Fibroblast of mammary gland (primary cell): ENCODE data around the gene ZNF184.

Source experiments
- DNase-seq: peaks from one replicate; pipeline ENCODE4 v3.0.0-alpha.2; 2010; ENCODE audit warnings: low read depth
- H3K4me3 ChIP-seq: 2 replicates; pipeline ENCODE4 v1.5.1; 2011; ENCODE audit warnings: low read depth, mild to moderate bottlenecking, low read length, moderate library complexity; ENCODE audit not compliant: control insufficient read depth
- CTCF ChIP-seq: conservative IDR thresholded peaks from 2 replicates; pipeline ENCODE4 v1.5.1; 2011; ENCODE audit warnings: low read depth, low read length, inconsistent platforms; ENCODE audit not compliant: control insufficient read depth, insufficient read depth

ZNF184 gene

DNA sequence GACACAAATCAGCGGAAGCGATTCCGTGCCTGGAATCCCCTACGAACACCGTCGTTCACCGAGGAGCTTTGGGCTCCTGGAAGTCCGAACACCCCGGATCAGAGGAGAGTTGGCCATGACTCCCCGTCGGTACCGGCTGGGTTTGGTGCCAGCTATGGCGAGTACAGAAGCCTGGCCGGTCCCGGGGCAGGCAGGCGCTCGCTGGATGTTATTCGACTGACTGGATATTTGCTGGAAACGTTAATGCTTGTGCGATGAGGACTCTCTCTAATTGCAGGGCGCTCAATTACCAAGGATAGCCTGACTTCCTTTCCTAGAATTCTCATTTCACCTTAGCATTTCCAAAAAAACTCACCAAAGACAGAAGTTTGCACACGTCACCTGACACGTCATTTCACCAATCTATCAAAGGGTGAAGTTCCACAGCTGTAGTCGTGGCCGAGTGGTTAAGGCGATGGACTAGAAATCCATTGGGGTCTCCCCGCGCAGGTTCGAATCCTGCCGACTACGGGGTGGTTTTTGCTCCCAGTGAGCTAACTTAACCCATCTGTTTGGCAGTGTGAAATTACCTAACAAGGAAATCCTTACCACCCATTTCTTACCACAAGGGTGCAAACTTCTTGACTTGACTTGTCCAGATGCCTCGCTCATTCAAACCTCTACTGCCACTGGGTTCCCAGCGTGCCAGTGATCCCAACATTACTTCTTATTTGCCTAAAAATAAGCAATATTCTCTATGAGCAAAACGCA is 22.7 kb upstream of the ZNF184 start:
- TF ChIP-seq CTCF, result peak; percentile 28
- H3K4me3 ChIP-seq, result peak overlapping the region; percentile 69
- peak; percentile 90 for DNase-seq

DNA sequence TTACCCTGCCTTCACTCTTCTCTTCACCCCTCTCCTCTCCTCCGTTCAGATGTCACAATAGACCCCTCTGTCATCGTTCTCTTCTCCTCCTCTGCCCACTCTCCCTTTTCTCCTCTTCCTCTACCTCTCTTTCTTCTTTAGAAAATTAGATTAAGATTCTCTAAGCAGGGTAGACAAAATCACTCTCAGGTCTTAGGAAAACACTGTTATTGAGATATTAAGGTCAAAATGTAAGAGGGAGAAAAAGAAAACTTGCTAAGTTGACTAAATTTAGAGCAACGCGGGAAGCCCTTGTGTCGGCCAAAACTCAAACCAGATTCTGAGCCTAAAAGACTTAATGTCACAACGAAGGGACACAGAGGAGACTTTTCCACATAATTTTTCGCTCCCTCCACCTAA is 22.1 kb upstream of the ZNF184 start:
- TF ChIP-seq CTCF, result no peak
- peak overlapping the region; percentile 69 for H3K4me3 ChIP-seq
- DNase-seq, result no peak

DNA sequence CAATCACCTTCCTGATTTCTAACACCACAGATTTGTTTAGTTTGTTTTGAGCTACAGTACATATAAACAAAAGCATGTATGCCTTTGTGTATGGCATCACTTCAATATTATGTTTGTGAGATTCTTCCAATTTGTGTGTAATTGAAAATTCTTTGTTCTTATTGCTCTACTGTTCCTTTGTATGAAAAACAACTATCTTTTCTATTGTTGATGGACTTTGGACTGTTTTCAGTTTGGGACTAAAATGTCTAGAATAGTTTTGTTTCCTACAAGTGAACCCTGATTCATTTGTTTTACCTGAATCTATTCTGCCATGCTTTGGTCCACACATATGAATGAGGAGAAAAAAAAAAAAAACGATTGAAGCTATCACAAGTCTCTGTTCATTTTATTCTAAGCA is 21.2 kb upstream of the ZNF184 start:
- no peak for TF ChIP-seq CTCF

GRCh38 chr6:27492631-27493190 is 19.8 kb upstream of the ZNF184 start:
- no peak for TF ChIP-seq CTCF
- no peak overlapping the region for H3K4me3 ChIP-seq
- DNase-seq, result no peak

More for the DNA sequence above, 21.2 kb upstream of the ZNF184 start:
- DNase-seq, result no peak
- no peak overlapping the region for H3K4me3 ChIP-seq

DNA sequence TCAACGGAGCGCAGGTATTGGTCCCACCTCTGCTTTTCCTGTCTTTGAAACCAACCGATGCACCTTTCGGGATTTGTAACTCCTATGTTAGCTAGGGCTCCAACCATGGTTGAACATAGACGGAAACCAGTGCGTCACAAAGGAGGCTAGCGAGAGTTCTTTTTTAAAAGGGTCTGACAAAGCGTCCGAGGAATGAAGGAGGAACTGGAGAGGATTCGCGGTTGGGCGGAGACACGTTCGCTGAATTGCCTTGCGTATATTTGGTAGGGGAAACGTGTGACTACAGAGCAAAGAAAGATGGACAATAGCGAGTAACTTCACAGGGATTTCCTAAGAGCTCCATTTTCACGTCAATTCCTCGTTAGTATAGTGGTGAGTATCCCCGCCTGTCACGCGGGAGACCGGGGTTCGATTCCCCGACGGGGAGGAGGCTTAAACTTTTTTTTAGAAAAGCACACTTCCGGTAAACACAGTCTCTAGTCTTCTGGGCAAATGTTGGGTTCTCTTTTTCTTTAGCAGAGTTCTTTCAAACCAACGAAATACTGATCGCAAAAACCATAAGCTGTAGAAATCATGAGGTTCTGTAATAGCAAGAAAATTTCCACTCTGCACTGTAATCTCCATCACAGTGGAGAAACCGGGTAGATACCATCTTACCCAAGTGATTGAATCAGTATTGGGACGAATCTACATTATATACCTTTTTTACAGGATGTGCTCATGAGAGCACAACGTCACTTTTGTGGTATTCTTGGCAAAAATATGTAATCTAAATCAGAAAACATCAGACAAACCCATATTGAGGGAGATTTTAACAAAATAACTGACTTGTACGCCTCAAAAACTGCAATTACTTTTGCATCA is 6.6 kb upstream of the ZNF184 start:
- peak overlapping the region; percentile 93 for H3K4me3 ChIP-seq
- no peak for TF ChIP-seq CTCF
- peak; percentile 97 for DNase-seq

- H3K4me3 ChIP-seq, result peak overlapping the region; percentile 93
- TF ChIP-seq CTCF, result no peak
- peak; percentile 94 for DNase-seq
Measured at GRCh38 chr6:27478706-27479318, 5.9 kb upstream of the ZNF184 start.
